Parathyroid adenoma (tissue), 2 donors: Measurements from ENCODE around the gene ARL2BP.

ENCODE experiments used
- H2AFZ ChIP-seq: fragments of 300-600 bp; sonication (generic); one replicate; pipeline ENCODE4 v1.7.0; 2017; ENCODE audit warnings: antibody characterized with exemption, mild to moderate bottlenecking
- H3K27ac ChIP-seq: fragments of 300-600 bp; sonication (generic); one replicate; pipeline ENCODE4 v1.7.0; 2017
- H3K27me3 ChIP-seq: fragments of 300-600 bp; sonication (generic); one replicate; pipeline ENCODE4 v1.7.0; 2017; ENCODE audit warnings: low read length; ENCODE audit not compliant: control insufficient read depth, insufficient read depth
- H3K36me3 ChIP-seq: fragments of 300-600 bp; sonication (generic); one replicate; pipeline ENCODE4 v1.7.0; 2017; ENCODE audit warnings: low read length; ENCODE audit not compliant: control insufficient read depth, insufficient read depth
- H3K4me1 ChIP-seq: fragments of 300-600 bp; sonication (generic); one replicate; pipeline ENCODE4 v1.7.0; 2017; ENCODE audit warnings: control low read depth
- H3K4me2 ChIP-seq: fragments of 300-600 bp; sonication (generic); one replicate; pipeline ENCODE4 v1.7.0; 2017; ENCODE audit warnings: low read length
- H3K4me3 ChIP-seq: fragments of 300-600 bp; sonication (generic); one replicate; pipeline ENCODE4 v1.7.0; 2017; ENCODE audit warnings: low read depth, low read length
- H3K79me2 ChIP-seq: fragments of 300-600 bp; sonication (generic); one replicate; pipeline ENCODE4 v1.7.0; 2017; ENCODE audit warnings: control low read depth
- H3K9ac ChIP-seq: fragments of 300-600 bp; sonication (generic); one replicate; pipeline ENCODE4 v1.7.0; 2017; ENCODE audit warnings: mild to moderate bottlenecking
- H3K9me3 ChIP-seq: fragments of 300-600 bp; sonication (generic); one replicate; pipeline ENCODE4 v1.7.0; 2017; ENCODE audit warnings: low read length; ENCODE audit not compliant: control insufficient read depth
- CTCF ChIP-seq: fragments of 300-600 bp; sonication (generic); IDR thresholded peaks from one replicate; pipeline ENCODE4 v1.7.0; 2017; ENCODE audit warnings: antibody characterized with exemption, mild to moderate bottlenecking
- donor health status: primary hyperparathyroidism.

The ARL2BP gene

GRCh38 chr16:57263541-57264351 is 18.7 kb downstream of the ARL2BP start:
- peaks cover 20% of the 10 kb centered on the region for H3K4me1 ChIP-seq
- no peak overlapping the region for H3K4me2 ChIP-seq

GRCh38 chr16:57264381-57264780 is 19.3 kb downstream of the ARL2BP start:
- peaks cover 22% of the 10 kb centered on the region for H3K4me1 ChIP-seq
- H3K9ac ChIP-seq: no peak overlapping the region
- H3K4me2 ChIP-seq: no peak overlapping the region
- H3K9me3 ChIP-seq: no peaks in the 10 kb centered on the region
- H3K79me2 ChIP-seq: no peaks in the 10 kb centered on the region
- H3K27ac ChIP-seq: no peak overlapping the region
- TF ChIP-seq CTCF: no peak
- H3K27me3 ChIP-seq: no peaks in the 10 kb centered on the region
- no peaks in the 10 kb centered on the region for H3K36me3 ChIP-seq
- no peak overlapping the region for H2AFZ ChIP-seq
- H3K4me3 ChIP-seq: no peak overlapping the region

More at GRCh38 chr16:57263541-57264351, 18.7 kb downstream of the ARL2BP start:
- no peaks in the 10 kb centered on the region for H3K36me3 ChIP-seq
- TF ChIP-seq CTCF: no peak
- H3K27me3 ChIP-seq: no peaks in the 10 kb centered on the region
- no peak overlapping the region for H3K27ac ChIP-seq
- no peak overlapping the region for H3K9ac ChIP-seq
- H2AFZ ChIP-seq: no peak overlapping the region
- no peak overlapping the region for H3K4me3 ChIP-seq
- no peaks in the 10 kb centered on the region for H3K9me3 ChIP-seq
- no peaks in the 10 kb centered on the region for H3K79me2 ChIP-seq

GRCh38 chr16:57264950-57265371 is 19.9 kb downstream of the ARL2BP start:
- H3K79me2 ChIP-seq: no peaks in the 10 kb centered on the region
- no peak for TF ChIP-seq CTCF
- no peak overlapping the region for H3K9ac ChIP-seq
- no peaks in the 10 kb centered on the region for H3K27me3 ChIP-seq
- H2AFZ ChIP-seq: peak overlapping the region; percentile 34
- no peaks in the 10 kb centered on the region for H3K9me3 ChIP-seq
- H3K36me3 ChIP-seq: no peaks in the 10 kb centered on the region
- no peak overlapping the region for H3K4me3 ChIP-seq
- no peak overlapping the region for H3K27ac ChIP-seq
- peaks cover 22% of the 10 kb centered on the region for H3K4me1 ChIP-seq
- H3K4me2 ChIP-seq: no peak overlapping the region

GRCh38 chr16:57265850-57266530 is 20.9 kb downstream of the ARL2BP start:
- Histone ChIP-seq H3K9ac (no peak overlapping the region), H3K79me2 (no peaks in the 10 kb centered on the region), H3K9me3 (no peaks in the 10 kb centered on the region), H2AFZ (peak overlapping the region; percentile 90), H3K4me2 (peak overlapping the region; percentile 51), H3K4me3 (peak overlapping the region; percentile 41), H3K4me1 (peaks cover 22% of the 10 kb centered on the region), H3K36me3 (no peaks in the 10 kb centered on the region), H3K27ac (peak overlapping the region; percentile 67), H3K27me3 (no peaks in the 10 kb centered on the region)
- no peak for TF ChIP-seq CTCF
